ENCODE results near the gene SPCS3. TPM values are rescaled to one million over a fixed set of nuclear protein-coding genes. Genes with fewer than 3 reads are reported as not detected.
"Not testable (repeated sequence)": the region's sequence is repeated elsewhere in the genome, so short reads cannot be mapped to it uniquely, and the experiment has no call there.

SPCS3 gene
- total RNA-seq, 1 donor from 2014 or later: 57.4 TPM

DNA sequence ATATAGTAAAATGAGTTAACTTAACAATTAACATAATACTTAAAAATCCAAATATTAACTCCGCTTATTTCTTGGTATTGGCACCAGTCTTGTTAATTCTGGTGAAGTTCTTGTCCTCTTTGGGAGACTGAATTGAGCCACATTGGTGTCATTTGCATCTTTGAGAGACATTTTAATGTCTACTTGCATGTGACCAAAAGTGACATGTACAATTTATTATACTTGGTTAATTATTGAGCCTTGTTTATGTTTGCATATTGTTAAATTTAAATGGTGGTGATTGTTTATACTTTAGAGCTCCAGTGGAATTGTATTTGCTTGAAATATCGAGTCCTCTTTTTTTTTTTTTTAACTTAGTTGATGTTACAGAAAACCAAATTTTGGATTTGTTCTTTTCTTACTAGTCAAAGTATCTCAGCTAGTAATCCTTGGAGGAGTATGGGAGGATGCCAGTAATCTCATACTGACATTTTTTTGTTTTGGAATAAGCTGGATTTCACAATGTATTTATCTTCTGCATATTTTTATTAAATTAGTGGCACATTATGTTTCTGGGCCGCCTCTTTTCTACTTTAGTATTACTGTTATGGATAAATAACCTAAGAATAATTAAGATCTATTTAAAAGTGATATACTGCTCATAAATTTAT, 3.9 kb downstream of the SPCS3 start:
- no peak for DNase-seq (ENCODE audit: low spot score in 2 of 2)
- TF ChIP-seq, protein P1, sequence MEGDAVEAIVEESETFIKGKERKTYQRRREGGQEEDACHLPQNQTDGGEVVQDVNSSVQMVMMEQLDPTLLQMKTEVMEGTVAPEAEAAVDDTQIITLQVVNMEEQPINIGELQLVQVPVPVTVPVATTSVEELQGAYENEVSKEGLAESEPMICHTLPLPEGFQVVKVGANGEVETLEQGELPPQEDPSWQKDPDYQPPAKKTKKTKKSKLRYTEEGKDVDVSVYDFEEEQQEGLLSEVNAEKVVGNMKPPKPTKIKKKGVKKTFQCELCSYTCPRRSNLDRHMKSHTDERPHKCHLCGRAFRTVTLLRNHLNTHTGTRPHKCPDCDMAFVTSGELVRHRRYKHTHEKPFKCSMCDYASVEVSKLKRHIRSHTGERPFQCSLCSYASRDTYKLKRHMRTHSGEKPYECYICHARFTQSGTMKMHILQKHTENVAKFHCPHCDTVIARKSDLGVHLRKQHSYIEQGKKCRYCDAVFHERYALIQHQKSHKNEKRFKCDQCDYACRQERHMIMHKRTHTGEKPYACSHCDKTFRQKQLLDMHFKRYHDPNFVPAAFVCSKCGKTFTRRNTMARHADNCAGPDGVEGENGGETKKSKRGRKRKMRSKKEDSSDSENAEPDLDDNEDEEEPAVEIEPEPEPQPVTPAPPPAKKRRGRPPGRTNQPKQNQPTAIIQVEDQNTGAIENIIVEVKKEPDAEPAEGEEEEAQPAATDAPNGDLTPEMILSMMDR (IDR thresholded peaks at IDR 0.05): no peak
- peaks cover 3 to 22% of the 10 kb centered on the region in 2 donors for H3K4me1 ChIP-seq
- no peak overlapping the region for H3K27ac ChIP-seq
- peaks cover 0 to 6% of the 10 kb centered on the region in 2 donors for H3K36me3 ChIP-seq
- H3K4me3 ChIP-seq: no peak overlapping the region
- H3K27me3 ChIP-seq: no peaks in the 10 kb centered on the region
- intact Hi-C loops (cut with DNase I): loop anchor here (5.0 kb wide), 1 partner anchor 256 kb away; the partner anchor contains the start of gene WDR17
- no peaks in the 10 kb centered on the region for H3K9me3 ChIP-seq

DNA sequence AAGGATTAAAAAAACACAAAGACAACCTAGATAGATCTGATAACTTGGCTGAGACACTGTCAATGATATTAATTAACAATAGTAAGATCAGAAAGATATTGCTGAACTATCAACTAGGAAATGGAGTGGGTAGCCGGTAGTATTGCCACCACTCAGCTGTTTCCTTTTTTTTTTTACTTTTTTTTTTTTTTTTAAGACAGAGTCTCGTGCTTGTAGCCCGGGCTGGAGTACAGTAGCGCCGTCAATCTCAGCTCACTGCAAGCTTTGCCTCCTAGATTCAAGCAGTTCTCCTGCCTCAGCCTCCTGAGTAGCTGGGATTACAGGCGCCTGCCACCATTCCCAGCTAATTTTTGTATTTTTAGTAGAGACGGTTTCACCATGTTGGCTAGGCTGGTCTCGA, 5.1 kb downstream of the SPCS3 start:
- not testable (repeated sequence) for H3K36me3 ChIP-seq; H3K9me3 ChIP-seq; DNase-seq (ENCODE audit: low spot score in 2 of 2); H3K4me3 ChIP-seq; H3K27me3 ChIP-seq; H3K27ac ChIP-seq
- H3K4me1 ChIP-seq: peaks cover 3 to 16% of the 10 kb centered on the region in 2 donors
- intact Hi-C loops (cut with DNase I): loop anchor here (5.0 kb wide), 1 partner anchor 258 kb away; the partner anchor contains the start of gene WDR17

DNA sequence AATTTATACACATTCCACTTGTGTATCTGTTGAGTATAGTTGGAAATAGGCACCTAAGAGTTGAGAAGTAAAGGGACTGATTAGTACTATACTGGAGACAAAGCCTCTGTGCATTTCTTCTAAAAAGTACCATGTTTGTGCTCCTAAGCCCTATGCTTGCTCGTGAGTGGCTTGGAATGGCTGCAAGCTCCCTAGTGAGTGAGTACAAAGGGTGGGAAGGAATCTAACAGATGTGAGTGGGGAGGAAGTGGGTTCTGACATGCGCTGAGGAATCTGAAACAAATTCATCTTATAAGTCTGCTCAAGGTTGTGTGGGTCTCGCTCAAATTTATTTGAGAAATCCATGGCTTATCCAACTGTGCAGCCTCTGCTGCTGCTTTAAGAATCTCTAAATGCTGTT, 13.3 kb downstream of the SPCS3 start:
- TF ChIP-seq, protein P1 (IDR thresholded peaks at IDR 0.05): no peak
- no peaks in the 10 kb centered on the region for H3K27me3 ChIP-seq
- no peak for DNase-seq (ENCODE audit: low spot score in 2 of 2)

DNA sequence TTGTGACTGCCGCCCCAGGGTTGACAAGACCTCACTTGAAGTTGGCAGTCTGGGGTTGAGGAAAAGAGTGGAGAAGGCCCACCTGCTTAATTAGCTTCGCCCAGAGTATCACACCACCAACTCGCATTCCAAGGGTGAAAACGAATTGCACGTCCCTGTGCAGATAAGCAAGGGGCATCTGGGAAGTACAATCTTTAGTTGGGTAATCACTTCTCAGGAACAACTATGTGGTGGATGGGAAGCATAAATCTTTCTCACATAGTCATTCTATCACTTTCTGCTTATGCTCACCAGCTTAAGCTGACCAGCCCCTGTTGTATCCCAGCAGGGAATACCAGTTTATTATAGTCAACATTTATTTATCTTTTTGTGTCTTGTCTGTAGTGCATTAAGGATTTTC, 14.3 kb downstream of the SPCS3 start:
- H3K4me3 ChIP-seq: no peak overlapping the region
- H3K27ac ChIP-seq: no peak overlapping the region
- intact Hi-C loops (cut with DNase I): no loop called here
- no peak for DNase-seq (ENCODE audit: low spot score in 2 of 2)
- no peaks in the 10 kb centered on the region for H3K27me3 ChIP-seq
- TF ChIP-seq, protein P1 (IDR thresholded peaks at IDR 0.05): no peak
- H3K4me1 ChIP-seq: no peaks in the 10 kb centered on the region
- H3K36me3 ChIP-seq: peaks cover 6 to 11% of the 10 kb centered on the region in 2 donors
- H3K9me3 ChIP-seq: no peaks in the 10 kb centered on the region

More for the DNA sequence above, 13.3 kb downstream of the SPCS3 start:
- intact Hi-C loops (cut with DNase I): no loop called here
- Histone ChIP-seq H3K27ac (no peak overlapping the region), H3K4me3 (no peak overlapping the region), H3K4me1 (no peaks in the 10 kb centered on the region), H3K9me3 (no peaks in the 10 kb centered on the region), H3K36me3 (peaks cover 6 to 11% of the 10 kb centered on the region in 2 donors)

DNA sequence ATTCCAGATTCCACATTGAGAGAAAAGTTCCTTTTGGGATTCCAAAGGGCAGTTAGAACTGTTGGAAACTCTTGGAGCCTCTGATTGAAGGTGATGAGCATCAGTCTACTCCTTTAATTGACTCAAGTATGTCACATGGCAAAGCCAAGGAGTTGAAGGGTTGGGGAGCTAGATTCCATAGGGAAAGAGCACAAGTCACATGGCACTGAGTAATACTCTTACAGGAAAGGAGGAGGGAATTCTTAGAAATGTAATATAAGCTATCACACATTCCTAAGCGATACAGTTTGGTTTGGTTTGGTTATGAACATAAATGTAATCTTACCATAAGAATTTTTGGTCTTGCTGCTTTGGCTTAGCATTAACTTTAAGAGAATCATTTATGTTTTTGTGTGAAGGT, 15.7 kb downstream of the SPCS3 start:
- no peak overlapping the region for H3K4me3 ChIP-seq
- H3K36me3 ChIP-seq: peaks cover 0 to 11% of the 10 kb centered on the region in 2 donors
- TF ChIP-seq, protein P1 (IDR thresholded peaks at IDR 0.05): no peak
- no peaks in the 10 kb centered on the region for H3K27me3 ChIP-seq
- H3K27ac ChIP-seq: no peak overlapping the region
- H3K9me3 ChIP-seq: no peaks in the 10 kb centered on the region
- no peak for DNase-seq (ENCODE audit: low spot score in 2 of 2)
- peaks cover 0 to 2% of the 10 kb centered on the region in 2 donors for H3K4me1 ChIP-seq
- intact Hi-C loops (cut with DNase I): no loop called here

DNA sequence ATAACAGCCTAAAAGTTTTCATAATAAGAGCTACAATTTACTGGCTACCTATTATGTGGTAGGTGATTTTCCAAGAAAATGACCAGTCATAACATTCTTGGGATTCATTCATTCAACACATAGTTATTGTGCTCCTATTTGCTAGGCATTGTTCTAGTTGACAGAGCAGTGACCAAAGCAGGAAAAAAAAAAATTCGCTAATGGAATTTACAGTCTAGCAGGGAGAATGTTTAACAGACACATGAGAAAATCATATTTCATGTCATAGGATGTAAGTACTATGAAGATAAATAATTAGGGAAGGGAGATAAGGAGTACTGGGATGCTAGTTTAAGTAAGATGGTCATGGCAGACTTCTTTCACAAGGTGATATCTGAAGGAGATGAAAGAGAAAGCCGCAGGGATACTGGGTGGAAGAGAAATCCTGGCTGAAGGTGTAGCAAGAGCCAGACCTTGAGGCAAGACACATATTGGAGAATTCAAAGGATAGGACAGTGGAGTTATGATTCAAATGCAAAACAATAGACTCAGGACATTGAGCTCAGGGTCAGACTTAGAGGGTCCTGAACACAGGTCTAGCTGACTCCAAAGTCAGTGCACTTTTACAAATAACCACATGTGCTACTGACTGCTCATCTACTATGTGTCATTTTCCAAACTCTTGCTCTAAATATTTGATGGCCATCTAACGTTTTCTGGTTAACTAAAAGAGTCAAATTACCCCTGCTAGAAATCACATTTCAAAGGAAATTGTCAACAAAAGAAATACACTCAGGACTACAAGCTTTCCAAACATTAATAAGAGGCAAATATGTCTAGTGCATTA, 20.4 kb downstream of the SPCS3 start:
- no peak for DNase-seq (ENCODE audit: low spot score in 2 of 2)
- Histone ChIP-seq H3K27ac (no peak overlapping the region), H3K4me1 (peaks cover 0 to 2% of the 10 kb centered on the region in 2 donors), H3K27me3 (no peaks in the 10 kb centered on the region), H3K9me3 (peaks cover 11 to 13% of the 10 kb centered on the region in 2 donors), H3K4me3 (peak overlapping the region in 1 of 2 donors; percentile 25), H3K36me3 (no peaks in the 10 kb centered on the region)
- TF ChIP-seq, protein P1 (IDR thresholded peaks at IDR 0.05): no peak
- intact Hi-C loops (cut with DNase I): loop anchor here (1.0 to 5.0 kb wide), 3 partner anchors 143 to 388 kb away; partner anchors contain the start of gene SPATA4
